ENCODE results near the gene REPIN1.

The REPIN1 gene

GRCh38 chr7:150379441-150380379, 11.1 kb downstream of the REPIN1 start:
- Histone ChIP-seq H3K4me3 (ENCODE audit: low read depth, low read length) (peak overlapping the region; percentile 92), H3K9me3 (ENCODE audit: severe bottlenecking) (no peaks in the 10 kb centered on the region), H3K27me3 (ENCODE audit: insufficient read depth, low read depth, severe bottlenecking) (no peaks in the 10 kb centered on the region), H3K36me3 (peaks cover 6% of the 10 kb centered on the region), H3K27ac (peak overlapping the region; percentile 99)
- TF ChIP-seq, protein P1, sequence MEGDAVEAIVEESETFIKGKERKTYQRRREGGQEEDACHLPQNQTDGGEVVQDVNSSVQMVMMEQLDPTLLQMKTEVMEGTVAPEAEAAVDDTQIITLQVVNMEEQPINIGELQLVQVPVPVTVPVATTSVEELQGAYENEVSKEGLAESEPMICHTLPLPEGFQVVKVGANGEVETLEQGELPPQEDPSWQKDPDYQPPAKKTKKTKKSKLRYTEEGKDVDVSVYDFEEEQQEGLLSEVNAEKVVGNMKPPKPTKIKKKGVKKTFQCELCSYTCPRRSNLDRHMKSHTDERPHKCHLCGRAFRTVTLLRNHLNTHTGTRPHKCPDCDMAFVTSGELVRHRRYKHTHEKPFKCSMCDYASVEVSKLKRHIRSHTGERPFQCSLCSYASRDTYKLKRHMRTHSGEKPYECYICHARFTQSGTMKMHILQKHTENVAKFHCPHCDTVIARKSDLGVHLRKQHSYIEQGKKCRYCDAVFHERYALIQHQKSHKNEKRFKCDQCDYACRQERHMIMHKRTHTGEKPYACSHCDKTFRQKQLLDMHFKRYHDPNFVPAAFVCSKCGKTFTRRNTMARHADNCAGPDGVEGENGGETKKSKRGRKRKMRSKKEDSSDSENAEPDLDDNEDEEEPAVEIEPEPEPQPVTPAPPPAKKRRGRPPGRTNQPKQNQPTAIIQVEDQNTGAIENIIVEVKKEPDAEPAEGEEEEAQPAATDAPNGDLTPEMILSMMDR (IDR thresholded peaks at IDR 0.05; ENCODE audit: low read depth, low read length): no peak
- no peak for DNase-seq

- peak overlapping the region; percentile 99 for H3K27ac ChIP-seq
- no peak for DNase-seq
- TF ChIP-seq, protein P1 (IDR thresholded peaks at IDR 0.05; ENCODE audit: low read depth, low read length): no peak
Measured at GRCh38 chr7:150380463-150380862, 11.8 kb downstream of the REPIN1 start.

DNA sequence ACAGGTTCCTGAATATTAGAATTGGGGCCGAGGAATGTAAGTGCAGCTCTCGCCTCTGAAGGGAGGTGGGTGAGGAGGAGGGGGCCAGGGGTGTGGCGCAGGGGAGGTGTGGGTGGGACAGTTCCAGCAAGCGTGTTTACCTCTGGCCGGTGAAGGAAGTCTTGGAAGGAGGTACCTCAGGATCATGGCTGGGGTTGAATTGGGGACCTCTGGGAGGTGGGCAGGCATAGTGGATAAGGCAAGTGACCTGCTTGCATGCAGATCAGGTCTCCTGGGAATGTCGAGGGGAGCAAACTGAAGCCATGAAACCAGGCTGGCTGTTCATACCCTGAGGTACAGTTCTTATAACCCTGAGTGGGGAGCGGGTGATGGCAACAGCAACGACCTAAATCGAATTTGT, 12.5 kb downstream of the REPIN1 start:
- no peak for DNase-seq
- TF ChIP-seq, protein P1 (IDR thresholded peaks at IDR 0.05; ENCODE audit: low read depth, low read length): no peak
- Histone ChIP-seq H3K27ac (no peak overlapping the region), H3K4me3 (ENCODE audit: low read depth, low read length) (no peak overlapping the region), H3K27me3 (ENCODE audit: insufficient read depth, low read depth, severe bottlenecking) (no peaks in the 10 kb centered on the region), H3K9me3 (ENCODE audit: severe bottlenecking) (no peaks in the 10 kb centered on the region), H3K36me3 (no peaks in the 10 kb centered on the region; the same call in 1 of the 2 replicates)

More at GRCh38 chr7:150380463-150380862, 11.8 kb downstream of the REPIN1 start:
- no peaks in the 10 kb centered on the region for H3K27me3 ChIP-seq (ENCODE audit: insufficient read depth, low read depth, severe bottlenecking)
- no peaks in the 10 kb centered on the region; the same call in 1 of the 2 replicates for H3K36me3 ChIP-seq
- no peaks in the 10 kb centered on the region for H3K9me3 ChIP-seq (ENCODE audit: severe bottlenecking)
- H3K4me3 ChIP-seq (ENCODE audit: low read depth, low read length): peak overlapping the region; percentile 92

DNA sequence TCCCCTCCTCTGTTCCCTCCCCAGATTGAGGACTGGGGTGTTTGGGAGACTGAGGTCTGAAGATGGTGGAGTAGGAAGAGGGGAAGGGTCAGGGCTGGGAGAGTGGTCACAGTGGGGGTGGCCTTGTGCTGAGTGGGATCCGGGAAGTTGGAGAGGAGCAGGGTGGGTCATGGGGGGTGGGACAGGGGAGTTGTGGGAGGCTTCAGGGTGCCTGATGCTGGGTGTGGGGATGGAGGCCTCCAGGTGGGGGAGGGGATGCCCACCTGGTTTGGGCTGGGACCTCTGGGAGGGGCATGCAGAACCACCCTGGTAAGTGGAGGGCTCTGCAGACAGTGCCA, 13.1 kb downstream of the REPIN1 start:
- TF ChIP-seq, protein P1 (IDR thresholded peaks at IDR 0.05; ENCODE audit: low read depth, low read length): no peak

DNA sequence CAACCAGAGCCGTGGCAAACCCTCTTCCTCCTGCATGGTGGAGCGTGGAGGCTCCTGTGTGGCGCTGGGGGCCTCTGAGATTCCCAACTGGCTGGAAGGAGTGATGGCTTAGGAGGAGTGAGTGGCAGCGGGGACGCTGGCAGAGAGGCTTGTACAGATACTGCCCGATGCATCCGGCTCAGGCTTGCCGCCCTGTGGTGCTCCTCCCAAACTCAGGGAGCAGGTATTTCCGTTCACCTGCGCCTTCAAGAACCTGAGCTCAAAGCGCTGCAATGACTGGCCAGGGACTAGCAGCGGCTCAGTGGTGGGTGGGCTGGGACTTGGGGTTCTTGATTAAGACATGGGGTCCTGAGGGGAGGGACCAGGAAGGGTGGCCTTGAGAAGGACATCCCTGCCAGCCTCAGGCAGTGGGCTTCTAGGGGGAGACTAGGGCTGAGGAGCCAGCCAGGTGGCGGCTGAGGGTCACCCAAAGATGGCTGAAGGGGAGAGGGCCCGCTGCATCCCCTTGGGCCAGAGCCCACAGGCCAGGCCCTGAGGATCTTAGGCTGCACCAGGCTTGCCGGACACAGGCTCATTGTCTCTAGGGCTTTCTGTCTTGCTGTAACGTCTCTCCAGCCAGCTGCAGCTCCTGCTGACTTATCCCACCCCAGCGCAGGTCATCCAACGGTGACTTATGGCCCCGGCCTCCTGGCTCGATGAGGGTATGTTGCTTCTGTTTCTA, 13.7 kb downstream of the REPIN1 start:
- Histone ChIP-seq H3K4me3 (ENCODE audit: low read depth, low read length) (no peak overlapping the region), H3K27ac (peak overlapping the region; percentile 82)

More for the DNA sequence above, 13.1 kb downstream of the REPIN1 start:
- Histone ChIP-seq H3K27me3 (ENCODE audit: insufficient read depth, low read depth, severe bottlenecking) (no peaks in the 10 kb centered on the region), H3K9me3 (ENCODE audit: severe bottlenecking) (no peaks in the 10 kb centered on the region), H3K4me3 (ENCODE audit: low read depth, low read length) (no peak overlapping the region), H3K36me3 (no peaks in the 10 kb centered on the region; the same call in 1 of the 2 replicates), H3K27ac (peak overlapping the region; percentile 82; the same call in 1 of the 2 replicates)
- DNase-seq: no peak

More for the DNA sequence above, 13.7 kb downstream of the REPIN1 start:
- Histone ChIP-seq H3K36me3 (no peaks in the 10 kb centered on the region; the same call in 1 of the 2 replicates), H3K27me3 (ENCODE audit: insufficient read depth, low read depth, severe bottlenecking) (no peaks in the 10 kb centered on the region), H3K9me3 (ENCODE audit: severe bottlenecking) (no peaks in the 10 kb centered on the region)
- TF ChIP-seq, protein P1 (IDR thresholded peaks at IDR 0.05; ENCODE audit: low read depth, low read length): no peak
- no peak for DNase-seq
